Lower lobe of right lung (tissue), 2 donors: ENCODE data around the gene GSPT1. TPM values are rescaled to one million over a fixed set of nuclear protein-coding genes. Genes with fewer than 3 reads are reported as not detected.
A peak's percentile ranks its signal among the peaks of the same experiment; 100 is the strongest.
"Not testable (repeated sequence)": the region's sequence is repeated elsewhere in the genome, so short reads cannot be mapped to it uniquely, and the experiment has no call there.

Source experiments
- ATAC-seq, 2 donors: fragments of 200-7000 bp; cut with Tn5 transposase; one replicate each; pipeline ENCODE4 v1.9.1; 2020 to 2022; ENCODE audit warnings: mild to moderate bottlenecking in 2 of 2, moderate library complexity in 2 of 2
- DNase-seq: peaks from one replicate; pipeline ENCODE4 v3.0.0-alpha.2; 2020
- H3K27ac ChIP-seq: fragments of 200-600 bp; one replicate; pipeline ENCODE4 v1.8.0; 2022
- H3K27me3 ChIP-seq: fragments of 200-600 bp; one replicate; pipeline ENCODE4 v1.8.0; 2022; ENCODE audit warnings: low read depth
- H3K36me3 ChIP-seq: fragments of 200-600 bp; one replicate; pipeline ENCODE4 v1.8.0; 2022; ENCODE audit warnings: mild to moderate bottlenecking
- H3K4me1 ChIP-seq: fragments of 200-600 bp; one replicate; pipeline ENCODE4 v1.8.0; 2022
- H3K4me3 ChIP-seq: fragments of 200-600 bp; one replicate; pipeline ENCODE4 v1.8.0; 2022; ENCODE audit warnings: mild to moderate bottlenecking
- H3K9me3 ChIP-seq: fragments of 200-600 bp; one replicate; pipeline ENCODE4 v1.8.0; 2022
- CTCF ChIP-seq: fragments of 200-600 bp; IDR thresholded peaks from one replicate; pipeline ENCODE4 v1.8.0; 2022; ENCODE audit warnings: antibody characterized with exemption, mild to moderate bottlenecking
- intact Hi-C: fragments of 100-400 bp; cut with DNase I; formaldehyde crosslinking; loops from one replicate; pipeline ENCODE4 v1.11.0; 2022
- total RNA-seq: library from RNA; stranded (reverse); fragmentation: NEBNext Ultra II Directional; extraction: Animal tissue kit (Norgen Biotek cat#: 25700); gene quantifications from one replicate; pipeline ENCODE4 v1.2.1, GENCODE V29; 2021
- donor health status: DM: no; HTN: yes; CAD: no; lungs with severe emphysema.

The GSPT1 gene
- total RNA-seq, 1 donor from 2014 or later: 107 TPM

GRCh38 chr16:11824362-11824761 lies 91.4 kb downstream of the GSPT1 start:
- ATAC-seq: peak; percentile 78 to 93
- no peaks in the 10 kb centered on the region for H3K36me3 ChIP-seq
- peak overlapping the region; percentile 55 for H3K27ac ChIP-seq
- H3K4me1 ChIP-seq: peaks cover 6% of the 10 kb centered on the region
- DNase-seq: peak; percentile 79
- H3K4me3 ChIP-seq: no peak overlapping the region
- no peaks in the 10 kb centered on the region for H3K27me3 ChIP-seq
- intact Hi-C loops: no loop called here
- no peak for TF ChIP-seq CTCF
- H3K9me3 ChIP-seq: no peaks in the 10 kb centered on the region

DNA sequence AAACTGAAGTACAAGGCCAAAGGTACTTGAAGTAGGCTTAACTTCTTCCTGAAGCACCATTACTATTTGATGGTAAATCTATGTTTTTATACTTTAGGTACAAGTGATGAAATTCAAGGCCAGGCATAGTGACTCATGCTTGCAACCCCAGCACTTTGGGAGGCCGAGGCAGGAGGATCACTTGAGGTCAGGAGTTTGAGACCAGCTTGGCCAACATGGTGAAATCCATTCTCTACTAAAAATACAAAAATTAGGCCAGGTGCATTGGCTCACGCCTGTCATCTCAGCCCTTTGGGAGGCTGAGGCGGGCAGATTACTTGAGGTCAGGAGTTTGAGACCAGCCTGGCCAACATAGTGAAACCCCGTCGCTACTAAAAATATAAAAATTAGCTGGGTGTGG lies 92.1 kb downstream of the GSPT1 start:
- intact Hi-C loops, H3K4me3 ChIP-seq, ATAC-seq, H3K9me3 ChIP-seq, H3K4me1 ChIP-seq, H3K36me3 ChIP-seq, DNase-seq, H3K27me3 ChIP-seq: not testable (repeated sequence)
- H3K27ac ChIP-seq: peak overlapping the region; percentile 46

DNA sequence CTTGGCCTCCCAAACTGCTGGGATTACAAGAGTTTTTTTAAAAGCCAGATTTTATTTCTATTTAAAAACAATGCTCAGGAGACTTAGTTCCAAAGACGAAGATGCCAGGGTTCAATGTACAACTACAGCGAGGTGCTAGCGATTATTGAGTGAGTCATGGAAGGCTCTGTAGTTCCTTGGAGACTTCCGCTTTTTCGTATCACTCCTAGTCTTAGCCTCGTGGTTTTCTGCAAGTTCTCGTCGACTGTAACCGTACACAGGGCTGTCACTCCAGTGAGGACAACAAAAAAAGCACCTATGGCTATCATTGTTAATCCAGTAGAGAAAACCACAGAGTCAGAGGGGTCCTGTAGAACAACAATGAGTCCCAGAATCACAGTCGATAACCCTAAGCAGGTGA lies 96.0 kb downstream of the GSPT1 start:
- Histone ChIP-seq H3K27me3 (no peaks in the 10 kb centered on the region), H3K4me3 (no peak overlapping the region), H3K4me1 (peaks cover 4% of the 10 kb centered on the region), H3K9me3 (no peaks in the 10 kb centered on the region), H3K27ac (no peak overlapping the region), H3K36me3 (no peaks in the 10 kb centered on the region)
- intact Hi-C loops: no loop called here
- peak; percentile 49 to 58 for ATAC-seq
- no peak for TF ChIP-seq CTCF
- no peak for DNase-seq

DNA sequence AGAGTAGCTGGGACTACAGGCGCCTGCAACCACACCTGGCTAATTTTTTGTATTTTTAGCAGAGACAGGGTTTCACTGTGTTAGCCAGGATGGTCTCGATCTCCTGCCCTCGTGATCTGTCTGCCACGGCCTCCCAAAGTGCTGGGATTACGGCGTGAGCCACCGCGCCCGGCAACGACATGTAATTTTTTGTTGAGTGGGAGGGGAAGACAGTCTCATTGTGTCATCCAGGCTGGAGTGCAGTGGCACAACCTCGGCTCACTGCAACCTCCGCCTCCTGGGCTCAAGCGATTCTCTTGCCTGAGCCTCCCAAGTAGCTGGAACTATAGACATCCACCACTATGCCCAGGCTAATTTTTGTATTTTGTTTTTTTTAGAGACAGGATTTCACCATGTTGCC lies 96.8 kb downstream of the GSPT1 start:
- not testable (repeated sequence) for H3K9me3 ChIP-seq
- DNase-seq: peak; percentile 65

More for the DNA sequence above, 96.8 kb downstream of the GSPT1 start:
- H3K36me3 ChIP-seq, H3K27ac ChIP-seq, H3K4me1 ChIP-seq, H3K4me3 ChIP-seq, intact Hi-C loops, H3K27me3 ChIP-seq: not testable (repeated sequence)
- ATAC-seq: peak in 1 of 2 donors; percentile 20

Other genes starting within 250 kb of the GSPT1 start
- gene SNN, start 247.5 kb downstream of the GSPT1 start, total RNA-seq: 25.5 TPM
- gene TXNDC11, start 173.1 kb downstream of the GSPT1 start, total RNA-seq: 88.2 TPM
- 66.3 TPM for gene ZC3H7A, start 118.7 kb downstream of the GSPT1 start, total RNA-seq
- gene RSL1D1, start 64.4 kb downstream of the GSPT1 start, total RNA-seq: 133 TPM
- gene NPIPB2, start 26.1 kb upstream of the GSPT1 start, total RNA-seq: 5.6 TPM
- gene TNFRSF17, start 49.3 kb upstream of the GSPT1 start, total RNA-seq: 1.4 TPM
- gene SNX29, start 60.8 kb upstream of the GSPT1 start, total RNA-seq: 48.6 TPM